ENCODE measurements around the gene ATP6V1A.

The ATP6V1A gene

GRCh38 chr3:113736548-113737089 is 10.2 kb upstream of the ATP6V1A start:
- H3K4me1 Mint-ChIP-seq (ENCODE audit: low read depth) = peaks cover 25% of the 10 kb centered on the region
- H3K27ac Mint-ChIP-seq = peak overlapping the region; percentile 22
- peaks cover 4% of the 10 kb centered on the region for H3K36me3 Mint-ChIP-seq (ENCODE audit: low read depth)
- no peak overlapping the region for H3K4me3 Mint-ChIP-seq
- H3K27me3 Mint-ChIP-seq (ENCODE audit: low read depth) = no peaks in the 10 kb centered on the region
- H3K9me3 Mint-ChIP-seq = no peaks in the 10 kb centered on the region

GRCh38 chr3:113741086-113741485 is 5.7 kb upstream of the ATP6V1A start:
- Mint-ChIP-seq H3K36me3 (ENCODE audit: low read depth) (peaks cover 7% of the 10 kb centered on the region), H3K4me1 (ENCODE audit: low read depth) (peaks cover 44% of the 10 kb centered on the region), H3K27me3 (ENCODE audit: low read depth) (no peaks in the 10 kb centered on the region), H3K9me3 (no peaks in the 10 kb centered on the region), H3K27ac (no peak overlapping the region), H3K4me3 (no peak overlapping the region)

- no peak overlapping the region for H3K4me3 Mint-ChIP-seq
- H3K9me3 Mint-ChIP-seq = no peaks in the 10 kb centered on the region
Observed at GRCh38 chr3:113741620-113742019, 5.2 kb upstream of the ATP6V1A start.

GRCh38 chr3:113743006-113743630 is 3.7 kb upstream of the ATP6V1A start:
- Mint-ChIP-seq H3K27ac (peak overlapping the region; percentile 20), H3K4me3 (peak overlapping the region; percentile 97), H3K27me3 (ENCODE audit: low read depth) (no peaks in the 10 kb centered on the region), H3K36me3 (ENCODE audit: low read depth) (peaks cover 11% of the 10 kb centered on the region), H3K4me1 (ENCODE audit: low read depth) (peaks cover 45% of the 10 kb centered on the region), H3K9me3 (no peaks in the 10 kb centered on the region)

More at GRCh38 chr3:113741620-113742019, 5.2 kb upstream of the ATP6V1A start:
- Mint-ChIP-seq H3K4me1 (ENCODE audit: low read depth) (peaks cover 46% of the 10 kb centered on the region), H3K36me3 (ENCODE audit: low read depth) (peaks cover 7% of the 10 kb centered on the region), H3K27me3 (ENCODE audit: low read depth) (no peaks in the 10 kb centered on the region), H3K27ac (no peak overlapping the region)

GRCh38 chr3:113744941-113745755 is 1.7 kb upstream of the ATP6V1A start:
- Mint-ChIP-seq H3K36me3 (ENCODE audit: low read depth) (peaks cover 12% of the 10 kb centered on the region), H3K4me1 (ENCODE audit: low read depth) (peaks cover 60% of the 10 kb centered on the region), H3K4me3 (peak overlapping the region; percentile 97), H3K9me3 (no peaks in the 10 kb centered on the region), H3K27ac (peak overlapping the region; percentile 100), H3K27me3 (ENCODE audit: low read depth) (no peaks in the 10 kb centered on the region)

GRCh38 chr3:113745756-113746547 is 883 bp upstream of the ATP6V1A start, which contains the start of gene NAA50:
NAA50 (minus strand) TSS chr3:113746249; CDS start chr3:113745949, 300 bp downstream.
- Mint-ChIP-seq H3K27ac (peak within 1 kb of the TSS; percentile 100), H3K36me3 (ENCODE audit: low read depth) (peaks cover 12% of the 10 kb centered on the region), H3K9me3 (no peaks in the 10 kb centered on the region), H3K4me3 (peak within 1 kb of the TSS; percentile 97), H3K27me3 (ENCODE audit: low read depth) (no peaks in the 10 kb centered on the region), H3K4me1 (ENCODE audit: low read depth) (peaks cover 58% of the 10 kb centered on the region)

GRCh38 chr3:113747283-113748046 is 630 bp downstream of the ATP6V1A start:
- Mint-ChIP-seq H3K9me3 (no peaks in the 10 kb centered on the region), H3K27ac (peak overlapping the region; percentile 100), H3K36me3 (ENCODE audit: low read depth) (peaks cover 12% of the 10 kb centered on the region), H3K4me3 (peak overlapping the region; percentile 97), H3K27me3 (ENCODE audit: low read depth) (no peaks in the 10 kb centered on the region), H3K4me1 (ENCODE audit: low read depth) (peaks cover 49% of the 10 kb centered on the region)

GRCh38 chr3:113751141-113751540 is 4.3 kb downstream of the ATP6V1A start:
- H3K27me3 Mint-ChIP-seq (ENCODE audit: low read depth) = no peaks in the 10 kb centered on the region
- H3K36me3 Mint-ChIP-seq (ENCODE audit: low read depth) = peaks cover 6% of the 10 kb centered on the region
- H3K4me1 Mint-ChIP-seq (ENCODE audit: low read depth) = peaks cover 27% of the 10 kb centered on the region
- no peaks in the 10 kb centered on the region for H3K9me3 Mint-ChIP-seq
- no peak overlapping the region for H3K4me3 Mint-ChIP-seq
- H3K27ac Mint-ChIP-seq = no peak overlapping the region

- Mint-ChIP-seq H3K27ac (no peak overlapping the region), H3K4me3 (no peak overlapping the region), H3K27me3 (ENCODE audit: low read depth) (no peaks in the 10 kb centered on the region), H3K36me3 (ENCODE audit: low read depth) (peaks cover 6% of the 10 kb centered on the region), H3K9me3 (peaks cover 4% of the 10 kb centered on the region), H3K4me1 (ENCODE audit: low read depth) (peaks cover 14% of the 10 kb centered on the region)
Observed at GRCh38 chr3:113753376-113753985, 6.6 kb downstream of the ATP6V1A start.

- H3K9me3 Mint-ChIP-seq = peaks cover 8% of the 10 kb centered on the region
- peaks cover 10% of the 10 kb centered on the region for H3K36me3 Mint-ChIP-seq (ENCODE audit: low read depth)
- peaks cover 6% of the 10 kb centered on the region for H3K4me1 Mint-ChIP-seq (ENCODE audit: low read depth)
- no peak overlapping the region for H3K4me3 Mint-ChIP-seq
- H3K27me3 Mint-ChIP-seq (ENCODE audit: low read depth) = no peaks in the 10 kb centered on the region
- no peak overlapping the region for H3K27ac Mint-ChIP-seq
Observed at GRCh38 chr3:113754494-113755159, 7.8 kb downstream of the ATP6V1A start.

- Mint-ChIP-seq H3K36me3 (ENCODE audit: low read depth) (peaks cover 8% of the 10 kb centered on the region), H3K4me1 (ENCODE audit: low read depth) (peaks cover 2% of the 10 kb centered on the region)
Observed at GRCh38 chr3:113758389-113759024, 11.7 kb downstream of the ATP6V1A start.

GRCh38 chr3:113764698-113765097 is 17.9 kb downstream of the ATP6V1A start:
- Mint-ChIP-seq H3K36me3 (ENCODE audit: low read depth) (no peaks in the 10 kb centered on the region), H3K4me1 (ENCODE audit: low read depth) (peaks cover 3% of the 10 kb centered on the region), H3K9me3 (no peaks in the 10 kb centered on the region), H3K27me3 (ENCODE audit: low read depth) (no peaks in the 10 kb centered on the region), H3K4me3 (no peak overlapping the region), H3K27ac (no peak overlapping the region)

More at GRCh38 chr3:113758389-113759024, 11.7 kb downstream of the ATP6V1A start:
- Mint-ChIP-seq H3K27ac (no peak overlapping the region), H3K27me3 (ENCODE audit: low read depth) (no peaks in the 10 kb centered on the region), H3K4me3 (no peak overlapping the region), H3K9me3 (peaks cover 8% of the 10 kb centered on the region)

Data from T-helper 1 cell treated with Interleukin-12 subunit alpha and Interleukin-12 subunit beta and Interleukin-4 antibody, amounts not matched to agents 30 μg/mL and 1 μg/mL, for 36 hours (primary cell).